ENCODE results near the gene KLHL22. TPM values are rescaled to one million over a fixed set of nuclear protein-coding genes. Genes with fewer than 3 reads are reported as not detected.

KLHL22 gene
- total and polyA plus RNA-seq, 2 of the 13 experiments (the other 11 are each of a cell fraction or from before 2014, with no cell fraction given) = 10.9 to 14.8 TPM

- no peak for TF ChIP-seq JUND (CRISPR knock-in tag; IDR thresholded peaks at IDR 0.05)
- no peak for TF ChIP-seq NFE2 (CRISPR knock-in tag; IDR thresholded peaks at IDR 0.05)
Observed at GRCh38 chr22:20430720-20431510, 64.7 kb downstream of the KLHL22 start (continued).

GRCh38 chr22:20430101-20430719 is 65.4 kb downstream of the KLHL22 start:
- Histone ChIP-seq H2AFZ (ENCODE audit: low read length) (no peak overlapping the region), H3K79me2 (ENCODE audit: insufficient read depth, low read length) (peaks cover 7% of the 10 kb centered on the region), H3K9ac (ENCODE audit: insufficient read depth, low read depth, low read length) (no peak overlapping the region), H3K4me1 (ENCODE audit: insufficient read depth, low read length) (peaks cover 21% of the 10 kb centered on the region), H3K4me3 (replicated peaks in 1 of 3; ENCODE audit: insufficient read depth in 1 of 3, low read depth in 2 of 3, low read length in 3 of 3) (no peak overlapping the region), H4K20me1 (ENCODE audit: insufficient read depth, low read length) (peaks cover 6% of the 10 kb centered on the region), H3K36me3 (replicated peaks in 1 of 2; ENCODE audit: control insufficient read depth in 1 of 2, insufficient read depth in 2 of 2, low read length in 2 of 2) (peaks cover 9 to 15% of the 10 kb centered on the region in 2 experiments; a peak in 4 of 5 replicates), H3K9me3 (ENCODE audit: low read length) (no peaks in the 10 kb centered on the region), H3K4me2 (ENCODE audit: low read depth, low read length) (no peak overlapping the region), H3K27ac (ENCODE audit: extremely low read length, insufficient read depth, low read length) (no peak overlapping the region), H3K27me3 (ENCODE audit: control insufficient read depth in 1 of 2, insufficient read depth in 2 of 2, low read length in 2 of 2) (no peaks in the 10 kb centered on the region)
- WGBS (ENCODE audit: low lambda C conversion rate) = 98% methylated on average over 17 of the region's 37 CpGs
- in situ Hi-C loops (cut with HindIII; ENCODE audit: extremely low pct_ligation_motif_present, low pct_unique_long_range_greater_than_20kb) = no loop called here
- ChIA-PET CTCF (ENCODE audit: low intra/inter-chr PET ratio, low total read pairs) (no interaction called here), POLR2A (interaction anchor here (0.6 kb wide), 1 partner anchor 37 kb away, joined by 3 read pairs; the partner anchor contains the start of gene ZNF74)
- TF ChIP-seq HNRNPL (IDR thresholded peaks at IDR 0.05; ENCODE audit: low read depth, low read length) (0 out of 2 replicates have a peak, but pooled peaks have one; percentile 5), ZBTB26 (CRISPR knock-in tag; IDR thresholded peaks at IDR 0.05; ENCODE audit: borderline replicate concordance) (no peak)
- FAIRE-seq (no peak), DNase-seq (ENCODE audit: low spot score) (no peak), ATAC-seq (no peak)
- no TSS peak for BruUV-seq (replicated peaks)
- intact Hi-C loops (cut with micrococcal nuclease; ENCODE audit: unreplicated experiment) = no loop called here

All from HepG2 (cell line).